ENCODE measurements around the gene LRFN5.
"Not testable (repeated sequence)": the region's sequence is repeated elsewhere in the genome, so short reads cannot be mapped to it uniquely, and the experiment has no call there.

Gene LRFN5

DNA sequence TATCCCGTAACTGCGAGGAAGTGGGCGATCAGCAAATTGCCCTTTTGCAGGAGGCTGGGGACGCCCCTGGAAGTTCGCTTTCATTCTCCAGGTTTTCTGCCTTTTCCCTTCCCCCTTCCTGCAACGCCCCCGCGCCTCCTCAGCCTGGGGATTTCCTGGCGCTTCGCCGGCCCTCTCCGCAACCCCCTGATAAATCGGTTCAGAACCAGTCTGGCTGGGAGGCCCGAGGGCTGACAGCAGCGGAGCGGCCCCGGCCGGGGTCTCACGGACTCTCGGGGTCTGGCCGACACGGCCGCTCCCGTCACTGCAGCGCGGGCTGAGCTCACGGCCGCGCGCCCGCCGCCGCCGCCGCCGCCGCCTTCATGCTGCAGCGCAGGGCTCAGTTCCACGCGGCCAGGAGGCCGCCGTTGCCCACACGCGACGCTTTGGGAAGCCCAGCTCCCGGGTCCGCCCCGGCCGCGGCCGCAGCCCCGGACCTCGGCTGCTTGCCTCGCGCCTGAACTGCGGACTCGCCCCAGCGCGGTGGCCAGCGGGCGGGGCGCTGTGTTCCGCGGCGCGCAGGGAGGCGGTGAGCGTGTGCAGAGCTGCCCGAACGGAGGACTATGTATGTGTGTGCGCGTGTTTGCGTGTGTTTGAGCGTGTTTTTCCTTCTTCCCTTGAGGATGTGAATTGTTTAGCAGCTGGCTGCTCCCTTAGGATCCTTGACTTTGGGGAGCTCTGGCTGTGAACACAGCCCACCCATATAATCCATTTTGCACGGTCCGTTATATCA is at the start of gene LRFN5:
LRFN5 (plus strand) TSS at position 345 of the 772 bp plus-strand sequence.
- DNase-seq (ENCODE audit: low read depth), result no peak

DNA sequence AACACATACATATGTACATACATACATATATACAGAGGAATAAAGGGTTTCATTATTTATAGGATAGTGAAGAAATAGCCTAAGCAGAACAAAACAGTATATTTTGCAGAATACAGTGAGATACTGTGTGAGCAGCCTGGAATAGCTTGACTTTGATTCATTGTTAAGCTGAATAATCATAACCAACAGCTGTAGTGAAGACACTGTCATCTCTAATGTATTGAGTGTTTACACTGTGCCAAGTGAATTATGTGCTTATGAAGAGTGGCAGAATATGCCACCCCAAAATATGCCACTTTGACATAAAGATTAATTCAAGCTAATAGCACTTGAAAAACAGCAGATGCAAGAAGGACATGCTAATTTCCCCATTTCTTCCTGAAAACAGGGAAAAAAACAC is 48.2 kb upstream of the LRFN5 start:
- DNase-seq (ENCODE audit: low read depth), result no peak

DNA sequence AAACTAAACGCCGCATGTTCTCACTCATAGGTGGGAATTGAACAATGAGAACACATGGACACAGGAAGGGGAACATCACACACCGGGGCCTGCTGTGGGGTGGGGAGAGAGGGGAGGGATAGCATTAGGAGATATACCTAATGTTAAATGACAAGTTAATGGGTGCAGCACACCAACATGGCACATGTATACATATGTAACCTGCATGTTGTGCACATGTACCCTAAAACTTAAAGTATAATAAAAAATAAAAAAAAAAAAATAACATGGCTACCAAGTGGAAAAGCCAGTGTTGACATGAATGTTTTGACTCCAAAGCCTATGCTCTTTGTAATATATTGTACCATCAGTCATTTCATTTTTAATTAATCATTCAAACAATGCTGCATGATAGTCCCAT is 39.8 kb upstream of the LRFN5 start:
- DNase-seq (ENCODE audit: low read depth), result not testable (repeated sequence)

DNA sequence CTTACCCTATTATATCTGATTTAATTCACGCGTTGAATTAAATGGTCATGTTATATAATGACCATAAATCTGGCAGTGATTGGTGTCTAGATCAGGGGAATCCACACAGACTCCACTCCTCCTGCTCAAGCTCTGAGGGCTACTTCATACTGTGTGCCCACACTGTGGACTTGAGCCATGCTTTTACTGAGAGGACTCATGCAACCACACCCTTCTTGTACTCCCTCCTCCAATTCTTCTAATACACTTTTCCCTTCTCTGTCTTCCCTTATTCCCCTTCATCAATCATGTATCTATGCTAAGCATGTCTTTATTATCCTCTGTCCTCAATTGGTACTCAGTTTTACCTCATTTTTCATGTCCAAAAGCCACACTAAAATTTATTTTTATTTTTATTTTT is 37.7 kb upstream of the LRFN5 start:
- no peak for DNase-seq (ENCODE audit: low read depth)

DNA sequence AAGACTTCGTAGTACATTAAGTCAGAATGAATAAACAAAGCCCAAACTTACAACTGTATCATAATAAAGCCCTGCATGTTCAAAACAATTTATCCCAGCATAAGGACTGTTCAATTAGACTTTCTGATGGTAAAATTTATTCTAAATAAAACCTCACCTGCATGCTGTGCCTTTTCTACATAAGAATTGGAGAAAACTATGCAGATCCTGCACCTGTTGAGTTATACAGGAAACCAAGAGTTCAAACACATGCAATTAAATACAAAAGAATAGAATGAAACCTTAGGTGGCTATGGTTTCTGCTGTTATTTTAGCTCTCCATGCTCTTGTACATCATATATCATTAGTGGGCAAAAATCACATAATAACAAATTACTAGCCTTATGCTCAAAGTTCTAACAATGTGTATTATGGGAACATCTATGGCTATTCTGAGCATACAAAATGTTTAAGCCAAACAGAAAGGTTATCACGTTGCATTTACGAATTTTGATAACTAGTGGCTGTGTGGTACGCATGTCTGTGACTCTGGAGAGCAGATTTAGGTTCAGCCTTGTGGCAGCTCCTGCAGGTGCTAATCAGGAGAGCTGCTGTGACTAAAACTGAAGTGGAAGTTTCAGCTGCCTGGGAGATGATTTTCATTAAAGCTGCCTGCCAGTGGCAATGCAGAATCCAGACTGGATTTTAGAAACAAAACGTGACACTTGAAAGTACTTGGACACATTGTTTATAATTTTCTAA is 36.1 kb upstream of the LRFN5 start:
- no peak for DNase-seq (ENCODE audit: low read depth)

DNA sequence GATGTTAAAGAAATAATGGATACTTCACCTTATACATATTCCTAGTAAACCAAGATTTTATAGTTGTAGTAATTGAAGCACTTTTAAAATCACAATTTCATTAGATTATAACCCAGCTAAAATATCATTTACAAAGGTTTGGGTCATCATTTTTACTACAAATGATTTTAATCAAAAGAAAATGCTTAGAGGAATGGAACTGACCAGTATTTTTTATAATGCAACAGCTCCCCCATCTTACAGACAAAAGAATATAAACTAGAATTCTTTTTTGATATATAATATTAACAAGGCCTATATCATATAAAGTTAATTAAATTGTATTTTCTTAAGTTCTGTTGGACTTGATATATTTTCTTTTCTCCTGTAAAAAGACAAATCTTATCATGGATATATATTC is 20.4 kb upstream of the LRFN5 start:
- no peak for DNase-seq (ENCODE audit: low read depth)

DNA sequence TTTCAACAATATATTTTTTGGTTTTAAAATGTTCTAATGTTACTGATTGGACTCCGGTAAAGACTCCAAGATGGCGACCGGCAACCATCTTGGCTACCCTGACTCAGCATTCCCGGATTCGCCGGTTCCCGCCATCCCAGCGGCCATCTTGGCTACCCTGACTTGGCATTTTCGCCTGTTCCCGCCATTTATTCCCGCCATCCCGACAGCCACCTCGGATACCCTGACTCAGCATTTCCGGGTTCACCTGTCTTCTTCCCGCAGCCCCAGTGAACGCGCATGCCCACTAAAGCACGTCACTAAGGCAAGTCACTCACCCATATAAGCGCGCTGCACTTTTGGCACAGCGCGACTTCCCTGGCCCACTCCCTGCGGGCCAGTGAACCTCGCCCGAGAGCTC is 9.0 kb upstream of the LRFN5 start:
- no peak for DNase-seq (ENCODE audit: low read depth)

DNA sequence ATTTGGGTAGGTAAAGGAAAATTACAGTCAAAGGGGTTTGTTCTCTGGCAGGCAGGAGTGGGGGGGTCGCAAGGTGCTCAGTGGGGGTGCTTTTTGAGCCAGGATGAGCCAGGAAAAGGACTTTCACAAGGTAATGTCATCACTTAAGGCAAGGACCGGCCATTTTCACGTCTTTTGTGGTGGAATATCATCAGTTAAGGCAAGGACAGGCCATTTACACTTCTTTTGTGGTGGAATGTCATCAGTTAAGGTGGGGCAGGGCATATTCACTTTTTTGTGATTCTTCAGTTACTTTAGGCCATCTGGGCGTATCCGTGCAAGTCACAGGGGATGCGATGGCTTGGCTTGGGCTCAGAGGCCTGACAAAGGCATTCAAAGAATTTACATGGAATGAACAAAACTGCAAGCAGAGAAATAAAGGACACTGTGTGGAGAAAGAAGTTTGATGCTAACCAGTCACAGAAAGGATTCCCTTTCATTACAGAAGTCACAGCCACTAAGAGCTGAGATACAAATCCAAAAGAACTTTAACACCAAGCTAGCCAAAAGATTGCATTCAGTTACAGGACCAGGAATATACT is 6.8 kb upstream of the LRFN5 start:
- DNase-seq (ENCODE audit: low read depth), result not testable (repeated sequence)

DNA sequence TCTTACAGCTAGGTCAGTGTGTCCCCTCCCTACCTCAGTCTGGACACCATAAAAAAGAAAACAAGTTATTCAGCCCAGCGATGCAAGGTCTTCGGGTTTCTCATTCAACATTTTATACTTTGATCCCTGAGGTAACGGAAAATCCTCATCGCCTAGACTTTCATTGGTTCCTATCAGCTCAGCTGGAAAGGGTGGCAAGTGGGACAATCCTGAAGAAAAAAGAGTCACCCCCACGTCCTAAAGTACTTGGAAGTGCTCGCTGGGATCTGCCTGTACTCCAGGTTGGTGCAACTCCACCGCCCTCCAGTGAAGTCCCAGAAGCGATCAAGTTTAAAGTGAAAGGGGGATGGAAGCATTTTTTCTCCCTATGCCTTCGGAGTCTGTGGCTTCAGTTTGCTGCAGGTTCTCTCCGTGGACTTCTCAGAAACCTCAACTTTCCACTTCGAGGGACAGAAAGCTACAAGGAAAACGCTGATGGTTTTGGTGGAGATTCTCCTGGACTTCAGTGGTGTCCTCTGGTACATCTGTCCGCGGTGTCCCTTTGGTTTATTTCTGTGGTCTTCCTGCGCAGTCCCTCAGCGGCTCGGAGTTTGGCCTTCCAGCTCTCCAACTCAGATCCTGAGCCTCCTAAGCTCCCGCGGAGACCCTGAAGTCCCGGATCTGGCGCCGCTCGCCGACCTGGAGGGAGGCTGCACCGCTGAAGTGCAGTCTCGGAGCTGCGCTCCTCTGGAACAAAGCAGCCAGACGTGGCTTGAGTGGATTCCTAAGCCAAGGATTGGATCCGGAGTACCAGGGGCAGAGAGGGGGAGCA is 1.8 kb upstream of the LRFN5 start:
- DNase-seq (ENCODE audit: low read depth), result no peak

DNA sequence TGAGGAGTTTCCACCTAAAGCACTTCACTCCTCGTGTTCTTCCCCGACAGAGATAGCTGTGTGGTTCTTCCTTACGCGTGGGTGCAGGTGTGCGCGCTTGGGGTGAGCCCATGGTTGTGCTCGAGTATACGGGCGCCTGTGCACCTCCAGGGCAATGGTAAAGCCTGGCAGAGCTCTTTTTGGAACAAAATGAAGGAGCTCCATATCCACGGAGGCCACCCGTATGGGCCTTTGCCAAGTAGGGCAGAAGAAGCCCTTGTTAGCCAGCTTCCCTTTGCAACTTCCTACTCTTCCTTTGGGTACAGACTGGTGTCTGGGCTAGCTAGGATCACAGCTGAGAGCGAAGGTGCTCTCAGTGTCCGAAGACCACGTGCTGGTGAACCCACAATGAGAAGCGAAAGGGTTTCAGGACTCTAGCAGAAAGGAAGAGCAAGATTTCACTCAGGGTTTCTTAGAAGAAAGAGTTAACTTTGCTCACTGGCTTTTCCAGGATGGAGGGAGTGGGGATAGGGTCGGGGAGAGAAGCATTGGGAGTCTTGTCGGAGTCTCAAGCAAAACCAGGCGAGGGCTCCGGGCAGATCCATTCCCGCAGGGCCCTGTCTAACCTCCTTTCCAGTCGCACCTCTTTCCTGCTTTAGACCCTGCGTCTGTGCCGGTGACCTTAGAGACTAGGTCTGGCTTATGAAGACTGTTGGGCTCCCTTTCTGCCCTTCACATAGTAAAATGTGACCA is 960 bp upstream of the LRFN5 start:
- DNase-seq (ENCODE audit: low read depth), result no peak

DNA sequence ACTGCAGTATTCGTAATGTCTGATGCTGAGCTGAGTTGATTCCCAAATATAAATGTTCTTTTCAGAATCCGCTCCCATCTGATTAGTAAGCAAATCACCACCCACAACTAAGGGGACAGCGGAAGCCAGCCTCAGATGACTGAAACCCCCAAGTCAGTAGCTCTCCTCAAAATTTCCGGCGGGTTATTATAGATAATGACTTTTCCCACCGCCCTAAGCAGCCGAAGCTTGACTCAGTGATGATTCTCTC is 469 bp upstream of the LRFN5 start:
- no peak for DNase-seq (ENCODE audit: low read depth)

DNA sequence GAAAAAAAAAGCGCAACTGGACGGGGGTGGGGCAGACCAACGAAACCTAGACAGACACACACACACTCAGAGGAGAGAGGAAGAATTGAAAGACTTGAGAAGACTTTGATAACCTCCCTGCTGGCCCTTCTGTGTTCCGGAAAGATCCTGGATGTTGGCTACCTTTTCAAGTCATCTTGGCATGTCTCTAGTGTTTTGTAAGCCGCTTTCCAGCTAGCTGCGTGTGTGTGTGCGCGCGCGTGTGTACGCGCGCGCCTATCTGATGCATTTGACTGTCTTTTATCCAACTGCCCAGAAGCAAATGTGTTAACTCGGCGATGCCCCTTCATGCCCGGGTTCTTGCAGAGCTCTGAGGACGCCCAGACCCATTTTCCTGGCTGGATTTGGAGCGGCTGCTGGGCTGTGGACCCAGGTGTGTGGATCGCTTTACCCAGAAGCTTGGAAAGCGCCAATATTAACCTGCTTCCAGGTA is 664 bp downstream of the LRFN5 start:
- DNase-seq (ENCODE audit: low read depth), result no peak

DNA sequence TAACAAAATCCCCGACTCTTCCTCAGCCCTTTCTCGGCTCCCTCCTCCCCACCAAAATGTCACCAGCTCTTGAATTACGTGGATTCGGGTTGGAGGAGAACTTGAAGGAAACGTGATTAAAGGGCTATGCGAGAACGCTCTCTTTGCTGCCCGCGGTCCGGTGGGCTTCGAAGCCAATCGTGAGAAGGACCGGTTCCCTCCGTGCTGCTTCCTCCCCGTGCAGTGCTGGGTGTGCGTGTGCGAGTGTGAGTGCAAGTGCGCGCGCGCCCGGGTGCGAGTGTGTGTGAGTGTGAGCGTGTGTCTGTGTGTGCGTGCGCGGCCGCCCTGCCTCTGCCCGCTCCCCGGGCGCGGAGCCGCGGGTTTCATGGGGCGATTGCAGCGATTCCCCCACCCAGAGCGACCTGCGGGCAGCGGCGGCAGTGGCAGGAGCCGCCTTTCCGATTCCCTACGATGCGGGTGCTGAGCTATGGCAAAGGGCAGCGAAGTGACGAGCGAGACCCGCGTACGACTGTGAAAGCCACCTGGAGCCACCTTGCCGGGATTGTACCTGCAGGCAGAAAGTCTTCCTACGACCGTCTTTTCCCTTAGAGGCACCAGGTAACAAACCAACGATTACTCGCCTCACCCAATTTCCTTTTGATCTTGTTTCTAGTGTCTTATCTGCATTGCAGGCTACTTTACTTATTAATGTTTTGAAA is 1.4 kb downstream of the LRFN5 start:
- no peak for DNase-seq (ENCODE audit: low read depth)

DNA sequence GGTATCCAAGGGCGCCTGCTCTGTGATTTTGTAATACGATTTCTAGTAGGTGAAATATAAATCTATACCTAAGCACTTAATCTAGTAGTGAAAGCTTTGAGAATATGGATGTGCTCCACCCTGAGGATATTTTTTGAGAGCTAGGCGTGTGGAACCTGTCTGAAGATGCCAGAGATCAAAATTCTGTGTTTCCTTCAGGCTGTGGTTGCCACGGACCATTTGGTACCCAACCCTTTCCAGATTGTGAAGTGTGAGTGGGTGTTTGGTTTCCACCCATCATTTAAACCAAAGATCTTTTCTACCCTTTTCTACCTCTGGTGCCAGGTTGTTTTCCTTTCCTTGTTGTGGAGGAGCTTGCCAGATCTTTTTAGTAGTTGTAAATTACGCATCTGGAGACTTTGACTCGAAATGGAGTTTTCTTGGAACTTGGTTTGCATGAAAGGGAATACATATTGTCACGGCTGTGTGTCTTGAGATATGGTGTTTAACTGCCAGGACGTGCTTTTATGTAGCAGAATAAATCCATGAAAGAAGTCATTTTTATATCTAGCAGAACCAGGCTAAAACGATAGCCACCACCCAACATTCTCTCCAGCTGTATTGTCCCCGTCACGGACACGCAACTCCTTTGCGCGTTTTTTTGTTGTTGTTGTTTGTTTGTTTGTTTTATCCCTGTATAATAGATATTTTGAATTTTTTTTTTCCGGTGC is 2.2 kb downstream of the LRFN5 start:
- no peak for DNase-seq (ENCODE audit: low read depth)

DNA sequence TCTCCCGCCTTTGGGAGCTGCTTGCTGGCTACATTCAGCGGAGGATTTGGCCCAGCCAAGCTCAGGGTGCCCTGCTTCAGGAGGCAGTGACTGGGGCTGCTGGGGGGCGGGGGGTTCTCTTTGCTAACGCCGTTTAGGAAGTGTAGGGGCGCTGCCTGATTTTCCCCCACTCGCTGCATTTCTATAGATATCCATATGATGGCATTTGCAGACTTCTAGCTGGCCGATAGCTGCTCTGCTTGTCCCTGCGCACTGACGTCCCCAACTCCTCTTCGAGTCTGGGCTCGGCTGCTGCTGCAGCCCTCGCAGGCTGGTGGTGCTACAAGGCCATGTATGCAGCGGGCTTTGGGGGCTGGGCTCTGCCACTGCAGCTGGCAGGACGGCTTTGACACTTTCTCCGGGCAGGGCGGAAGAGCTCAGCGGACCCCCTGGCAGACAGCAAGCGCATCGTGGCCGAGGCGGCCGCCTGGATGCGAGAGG is 3.1 kb downstream of the LRFN5 start:
- no peak for DNase-seq (ENCODE audit: low read depth)

DNA sequence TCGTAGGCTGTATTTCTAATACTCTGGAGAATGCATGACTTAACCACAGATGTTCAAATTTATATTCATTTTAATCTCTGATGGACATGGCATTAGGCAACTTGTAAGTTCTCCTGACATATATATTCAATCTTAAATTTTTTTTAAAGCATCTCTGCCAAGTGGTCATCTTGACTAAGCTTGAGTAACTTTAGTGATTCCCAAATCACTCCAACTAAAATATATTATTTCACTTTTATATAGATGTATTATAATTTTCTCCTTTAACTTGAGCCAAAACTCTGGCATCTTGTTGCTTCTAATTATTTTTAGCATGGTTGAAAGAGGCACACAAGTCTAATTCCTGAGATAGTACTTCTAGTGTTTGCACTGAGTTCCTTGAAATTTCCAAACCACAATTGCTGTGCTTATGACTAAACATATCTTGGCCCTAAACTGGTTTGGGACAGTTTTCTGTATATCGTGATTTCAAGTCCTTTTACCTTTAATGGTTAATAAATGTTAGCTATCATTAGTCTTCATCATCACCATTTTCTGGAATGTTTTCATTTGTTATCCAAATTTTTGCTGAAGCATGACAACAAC is 8.4 kb downstream of the LRFN5 start:
- no peak for DNase-seq (ENCODE audit: low read depth)

DNA sequence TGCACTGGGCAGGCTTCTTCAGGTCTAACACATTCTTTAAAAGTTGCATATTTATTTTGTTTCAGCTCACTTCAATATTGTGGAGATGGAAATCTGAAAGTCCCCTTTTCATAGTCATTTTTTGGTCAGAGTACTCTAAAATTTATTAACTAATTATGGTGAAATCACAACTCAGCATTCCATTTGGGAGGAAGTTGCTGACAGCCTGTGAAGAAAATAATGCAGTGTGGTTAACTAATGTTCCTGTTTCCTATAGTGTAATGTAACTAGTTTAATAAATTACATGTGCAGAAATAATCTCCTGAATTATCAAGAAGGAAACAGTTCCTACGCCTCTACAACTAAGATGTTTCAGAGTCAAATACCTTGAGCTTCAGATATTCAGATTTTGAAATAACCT is 17.1 kb downstream of the LRFN5 start:
- DNase-seq (ENCODE audit: low read depth), result no peak

DNA sequence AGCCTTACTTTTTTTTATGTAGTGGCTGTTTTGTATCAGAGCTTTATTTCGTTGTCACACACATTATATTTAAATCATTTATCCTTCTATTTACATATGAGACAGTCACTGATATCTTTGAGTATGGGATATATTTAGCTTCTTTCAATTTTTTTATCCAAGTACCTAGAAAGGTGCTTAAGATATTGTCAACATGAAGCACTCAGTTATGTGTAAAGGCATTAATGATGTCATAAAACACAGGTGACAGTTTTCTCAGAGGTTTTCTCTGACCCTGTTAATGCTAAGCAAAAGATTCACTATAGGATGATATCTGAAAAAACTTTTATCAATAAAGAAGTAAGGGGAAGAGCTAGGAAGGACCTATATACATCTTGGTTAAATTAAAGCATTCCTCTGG is 23.2 kb downstream of the LRFN5 start:
- no peak for DNase-seq (ENCODE audit: low read depth)

DNA sequence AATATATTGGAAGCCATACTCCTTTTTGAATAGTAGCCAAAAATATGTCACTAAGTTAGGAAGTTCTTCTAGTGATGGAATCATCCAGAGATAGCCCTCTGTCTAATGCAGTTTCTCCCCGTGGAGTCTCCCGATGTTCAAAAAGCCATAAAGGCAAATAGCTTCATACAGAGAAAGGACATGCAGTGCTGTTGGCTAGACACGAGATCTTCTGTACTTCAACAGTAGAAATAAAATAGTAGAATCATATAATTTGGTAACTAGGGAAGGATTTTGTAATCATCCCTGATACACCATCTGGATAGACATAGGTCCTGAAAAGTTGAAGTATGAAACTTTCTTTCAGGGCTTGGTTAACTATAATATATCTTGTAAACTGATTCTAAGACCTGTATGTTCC is 27.6 kb downstream of the LRFN5 start:
- no peak for DNase-seq (ENCODE audit: low read depth)
